Activated B cell treated with CpG ODN at 0.5 μM for 24 hours (primary cell): ENCODE measurements around the gene FFAR4. TPM values are rescaled to one million over a fixed set of nuclear protein-coding genes. Genes with fewer than 3 reads are reported as not detected.

ENCODE experiments used
- ATAC-seq: fragments of 200-7000 bp; cut with Tn5 transposase; one replicate; pipeline ENCODE4 v1.10.0; 2021; ENCODE audit warnings: low read depth, mild to moderate bottlenecking, moderate library complexity
- CTCF ChIA-PET: fragments of 350-600 bp; sonication (Branson Sonifier 250); formaldehyde crosslinking; loops from one replicate; lab custom pipeline; 2021; ENCODE audit warnings: antibody characterized with exemption; lab: Charles Lee
- POLR2A ChIA-PET: fragments of 350-600 bp; sonication (Branson Sonifier 250); formaldehyde crosslinking; loops from one replicate; lab custom pipeline; 2021; ENCODE audit warnings: antibody characterized with exemption; lab: Charles Lee
- DNase-seq: peaks from one replicate; pipeline ENCODE4 v3.0.0; 2022
- H3K27ac Mint-ChIP-seq: one replicate; pipeline ENCODE4 v1.8.0; 2020; ENCODE audit warnings: mixed read lengths
- H3K27me3 Mint-ChIP-seq: one replicate; pipeline ENCODE4 v1.8.0; 2021; ENCODE audit warnings: mixed read lengths
- H3K36me3 Mint-ChIP-seq: one replicate; pipeline ENCODE4 v1.8.0; 2021; ENCODE audit warnings: low read depth, mixed read lengths
- H3K4me1 Mint-ChIP-seq: one replicate; pipeline ENCODE4 v1.8.0; 2021; ENCODE audit warnings: mixed read lengths
- H3K4me3 Mint-ChIP-seq: one replicate; pipeline ENCODE4 v1.8.0; 2020; ENCODE audit warnings: mild to moderate bottlenecking, mixed read lengths
- H3K9me3 Mint-ChIP-seq: one replicate; pipeline ENCODE4 v1.8.0; 2020; ENCODE audit warnings: mixed read lengths
- CTCF ChIP-seq: fragments of 200-600 bp; IDR thresholded peaks from one replicate; pipeline ENCODE4 v1.8.0; 2022; ENCODE audit warnings: antibody characterized with exemption, mild to moderate bottlenecking
- intact Hi-C: fragments of 100-400 bp; cut with micrococcal nuclease; formaldehyde crosslinking; loops from one replicate; pipeline ENCODE4 v1.15.1; 2024
- total RNA-seq: library from RNA; stranded (reverse); gene quantifications from 2 replicates; pipeline ENCODE4 v1.2.3, GENCODE V29; 2022

The FFAR4 gene
- total RNA-seq, 1 donor from 2014 or later: not detected

- H3K4me1 Mint-ChIP-seq: no peaks in the 10 kb centered on the region
- no peak for ATAC-seq
- H3K27ac Mint-ChIP-seq: no peak overlapping the region
- POLR2A ChIA-PET: no interaction called here
- H3K4me3 Mint-ChIP-seq: no peak overlapping the region
- no peak for TF ChIP-seq CTCF
- peaks cover 15% of the 10 kb centered on the region for H3K27me3 Mint-ChIP-seq
- CTCF ChIA-PET: no interaction called here
- intact Hi-C loops: no loop called here
- no peaks in the 10 kb centered on the region for H3K9me3 Mint-ChIP-seq
- no peaks in the 10 kb centered on the region for H3K36me3 Mint-ChIP-seq
- DNase-seq: no peak
Observed at GRCh38 chr10:93595378-93596161, 29.1 kb downstream of the FFAR4 start.

- no peak for ATAC-seq
- Mint-ChIP-seq H3K4me1 (no peaks in the 10 kb centered on the region), H3K36me3 (no peaks in the 10 kb centered on the region), H3K9me3 (no peaks in the 10 kb centered on the region), H3K27me3 (peaks cover 16% of the 10 kb centered on the region), H3K4me3 (no peak overlapping the region), H3K27ac (no peak overlapping the region)
- POLR2A ChIA-PET: no interaction called here
- intact Hi-C loops: no loop called here
- no peak for DNase-seq
- no peak for TF ChIP-seq CTCF
- CTCF ChIA-PET: no interaction called here
Observed at GRCh38 chr10:93596539-93596938, 30.1 kb downstream of the FFAR4 start.

- Mint-ChIP-seq H3K27me3 (peaks cover 22% of the 10 kb centered on the region), H3K4me3 (no peak overlapping the region), H3K27ac (no peak overlapping the region), H3K9me3 (no peaks in the 10 kb centered on the region), H3K4me1 (no peaks in the 10 kb centered on the region), H3K36me3 (no peaks in the 10 kb centered on the region)
- ChIA-PET CTCF (no interaction called here), POLR2A (no interaction called here)
- no peak for ATAC-seq
- intact Hi-C loops: no loop called here
- DNase-seq: no peak
- TF ChIP-seq CTCF: no peak
Observed at GRCh38 chr10:93597075-93597599, 30.7 kb downstream of the FFAR4 start.

- DNase-seq: no peak
- Mint-ChIP-seq H3K9me3 (no peaks in the 10 kb centered on the region), H3K27me3 (peaks cover 32% of the 10 kb centered on the region), H3K4me3 (no peak overlapping the region), H3K36me3 (no peaks in the 10 kb centered on the region), H3K27ac (no peak overlapping the region), H3K4me1 (no peaks in the 10 kb centered on the region)
- intact Hi-C loops: no loop called here
- ChIA-PET POLR2A (no interaction called here), CTCF (no interaction called here)
- no peak for ATAC-seq
- TF ChIP-seq CTCF: no peak
Observed at GRCh38 chr10:93598157-93598556, 31.7 kb downstream of the FFAR4 start.

GRCh38 chr10:93599335-93599734, 32.9 kb downstream of the FFAR4 start:
- ATAC-seq: no peak

More at GRCh38 chr10:93599335-93599734, 32.9 kb downstream of the FFAR4 start:
- Mint-ChIP-seq H3K36me3 (no peaks in the 10 kb centered on the region), H3K9me3 (no peaks in the 10 kb centered on the region), H3K4me1 (no peaks in the 10 kb centered on the region), H3K27ac (no peak overlapping the region), H3K27me3 (peaks cover 37% of the 10 kb centered on the region), H3K4me3 (no peak overlapping the region)
- ChIA-PET POLR2A (no interaction called here), CTCF (no interaction called here)
- TF ChIP-seq CTCF: no peak
- DNase-seq: no peak
- intact Hi-C loops: no loop called here
